Lower leg skin (tissue), 4 donors: Measurements from ENCODE around the gene FN1. TPM values are rescaled to one million over a fixed set of nuclear protein-coding genes. Genes with fewer than 3 reads are reported as not detected.

Experiments used
- DNase-seq, 2 donors: peaks; one replicate each; pipeline ENCODE4 v3.0.0-alpha.2; 2019; ENCODE audit warnings: low spot score in 2 of 2
- H3K4me3 ChIP-seq: fragments of 200-600 bp; sonication (generic); 2 replicates; pipeline ENCODE4 v1.5.1; 2017; ENCODE audit warnings: mild to moderate bottlenecking, low read depth; ENCODE audit not compliant: poor library complexity, severe bottlenecking
- POLR2A ChIP-seq, 2 donors: fragments of 450-650 bp; IDR thresholded peaks; one replicate each; pipeline ENCODE4 v1.6.1; 2016 to 2017; ENCODE audit warnings: antibody characterized with exemption in 2 of 2, mild to moderate bottlenecking in 1 of 2, moderate library complexity in 1 of 2
- WGBS, 2 donors: methylation state at CpG; one replicate each; pipeline ENCODE4 v1.1.5; 2018; 5-methylcytosine and 5-hydroxymethylcytosine counted together
- intact Hi-C: fragments of 100-400 bp; cut with DNase I; formaldehyde crosslinking; loops from one replicate; pipeline ENCODE4 v1.15.0; 2023; ENCODE audit warnings: low total_unique reads
- total RNA-seq, 4 donors: library from RNA; depleted of rRNA; stranded (reverse); fragments of >200 nt; gene quantifications; one replicate each; pipeline ENCODE4 v1.1.0, GENCODE V29; 2016
- TF ChIP-seq, protein P1 (sequence below), 3 donors: fragments of 450-650 bp; IDR thresholded peaks; one replicate each; pipeline ENCODE4 v1.5.1; 2016; ENCODE audit warnings: antibody characterized with exemption in 3 of 3, mild to moderate bottlenecking in 3 of 3, moderate library complexity in 2 of 3

FN1 gene
- total RNA-seq, 4 donors from 2014 or later = 38.2 to 149 (median 52.8) TPM

DNA sequence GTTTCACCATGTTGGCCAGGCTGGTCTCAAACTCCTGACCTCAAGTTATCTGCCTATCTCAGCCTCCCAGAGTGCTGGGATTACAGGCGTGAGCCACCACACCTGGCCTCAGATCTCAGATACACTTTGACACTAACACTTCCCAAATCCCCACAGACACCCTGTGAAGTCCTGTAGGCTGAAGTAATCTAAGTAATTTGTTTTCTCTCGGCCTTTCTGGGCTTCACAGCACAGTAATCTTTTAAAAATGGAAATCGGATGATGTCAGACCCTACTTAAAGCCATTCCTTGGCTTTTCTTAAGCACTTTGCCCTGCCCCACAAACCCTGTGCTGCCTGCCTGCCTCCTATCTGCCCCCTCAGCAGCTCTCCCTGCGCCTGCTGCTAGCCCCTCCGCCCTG, 107.8 kb downstream of the FN1 start:
- intact Hi-C loops = no loop called here
- TF ChIP-seq, protein P1, sequence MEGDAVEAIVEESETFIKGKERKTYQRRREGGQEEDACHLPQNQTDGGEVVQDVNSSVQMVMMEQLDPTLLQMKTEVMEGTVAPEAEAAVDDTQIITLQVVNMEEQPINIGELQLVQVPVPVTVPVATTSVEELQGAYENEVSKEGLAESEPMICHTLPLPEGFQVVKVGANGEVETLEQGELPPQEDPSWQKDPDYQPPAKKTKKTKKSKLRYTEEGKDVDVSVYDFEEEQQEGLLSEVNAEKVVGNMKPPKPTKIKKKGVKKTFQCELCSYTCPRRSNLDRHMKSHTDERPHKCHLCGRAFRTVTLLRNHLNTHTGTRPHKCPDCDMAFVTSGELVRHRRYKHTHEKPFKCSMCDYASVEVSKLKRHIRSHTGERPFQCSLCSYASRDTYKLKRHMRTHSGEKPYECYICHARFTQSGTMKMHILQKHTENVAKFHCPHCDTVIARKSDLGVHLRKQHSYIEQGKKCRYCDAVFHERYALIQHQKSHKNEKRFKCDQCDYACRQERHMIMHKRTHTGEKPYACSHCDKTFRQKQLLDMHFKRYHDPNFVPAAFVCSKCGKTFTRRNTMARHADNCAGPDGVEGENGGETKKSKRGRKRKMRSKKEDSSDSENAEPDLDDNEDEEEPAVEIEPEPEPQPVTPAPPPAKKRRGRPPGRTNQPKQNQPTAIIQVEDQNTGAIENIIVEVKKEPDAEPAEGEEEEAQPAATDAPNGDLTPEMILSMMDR (IDR thresholded peaks at IDR 0.05) = no peak
- no peak for TF ChIP-seq POLR2A (IDR thresholded peaks at IDR 0.05)
- 80 to 96% methylated on average over 5 of the region's 5 CpGs for WGBS, 2 donors
- no peak overlapping the region for H3K4me3 ChIP-seq
- no peak for DNase-seq

GRCh38 chr2:215324811-215325210, 111.1 kb downstream of the FN1 start:
- no peak for DNase-seq
- WGBS, 2 donors = 78 to 83% methylated on average over 6 of the region's 6 CpGs
- intact Hi-C loops = no loop called here
- no peak overlapping the region for H3K4me3 ChIP-seq
- TF ChIP-seq POLR2A (IDR thresholded peaks at IDR 0.05) = no peak
- TF ChIP-seq, protein P1 (IDR thresholded peaks at IDR 0.05) = no peak

DNA sequence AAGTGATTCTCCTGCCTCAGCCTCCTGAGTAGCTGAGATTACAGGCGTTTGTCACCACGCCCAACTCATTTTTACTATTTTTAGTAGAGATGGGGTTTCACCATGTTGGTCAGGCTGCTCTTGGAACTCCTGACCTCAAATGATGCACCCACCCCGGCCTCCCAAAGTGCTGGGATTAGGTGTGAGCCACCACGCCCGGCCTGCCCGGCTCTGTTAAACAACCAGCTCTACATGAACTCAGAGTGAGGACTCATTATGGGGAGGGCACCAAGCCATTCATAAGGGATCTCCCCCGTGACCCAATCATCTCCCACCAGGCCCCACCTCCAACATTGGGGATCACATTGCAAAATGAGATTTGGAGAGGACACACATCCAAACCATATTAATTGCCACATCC, 115.2 kb downstream of the FN1 start:
- WGBS, 2 donors = 94% methylated on average over 7 of the region's 7 CpGs
- no peak for DNase-seq

GRCh38 chr2:215320102-215320501, 115.8 kb downstream of the FN1 start:
- TF ChIP-seq, protein P1 (IDR thresholded peaks at IDR 0.05) = no peak
- no peak for TF ChIP-seq POLR2A (IDR thresholded peaks at IDR 0.05)
- no peak overlapping the region for H3K4me3 ChIP-seq
- WGBS, 2 donors = 92 to 95% methylated on average over 3 of the region's 3 CpGs
- DNase-seq = no peak
- intact Hi-C loops = no loop called here

More for the DNA sequence above, 115.2 kb downstream of the FN1 start:
- no peak overlapping the region for H3K4me3 ChIP-seq
- TF ChIP-seq, protein P1 (IDR thresholded peaks at IDR 0.05) = no peak
- no peak for TF ChIP-seq POLR2A (IDR thresholded peaks at IDR 0.05)
- intact Hi-C loops = no loop called here

- no peak overlapping the region for H3K4me3 ChIP-seq
- intact Hi-C loops = no loop called here
- TF ChIP-seq, protein P1 (IDR thresholded peaks at IDR 0.05) = no peak
- TF ChIP-seq POLR2A (IDR thresholded peaks at IDR 0.05) = no peak
- no peak for DNase-seq
- WGBS, 2 donors = 96 to 98% methylated on average over 5 of the region's 5 CpGs
Observed at GRCh38 chr2:215319500-215319899, 116.4 kb downstream of the FN1 start.

DNA sequence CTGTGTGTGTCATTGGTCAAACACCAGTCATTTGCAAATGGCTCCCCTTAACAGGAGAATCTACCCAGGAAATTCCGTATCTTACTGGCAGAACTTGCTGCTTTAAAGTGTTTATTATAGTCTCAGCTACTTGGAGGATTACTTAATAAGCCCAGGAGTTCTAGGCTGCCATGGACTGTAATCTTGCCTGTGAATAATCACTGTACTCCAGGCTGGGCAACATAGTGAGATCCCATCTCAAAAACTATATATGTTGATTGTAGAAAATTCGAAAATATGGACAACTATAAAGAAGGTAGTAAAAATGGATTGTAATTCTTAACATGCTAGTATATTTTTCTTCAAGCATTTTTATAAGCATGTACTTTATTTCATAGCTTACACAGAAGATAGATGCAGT, 119.5 kb downstream of the FN1 start:
- no peak for DNase-seq
- no peak overlapping the region for H3K4me3 ChIP-seq
- no peak for TF ChIP-seq POLR2A (IDR thresholded peaks at IDR 0.05)
- TF ChIP-seq, protein P1 (IDR thresholded peaks at IDR 0.05) = no peak
- 85 to 93% methylated on average over 2 of the region's 2 CpGs for WGBS, 2 donors
- intact Hi-C loops = no loop called here
